Retinal pigment epithelial cell (primary cell): ENCODE data around the gene VPS50.

Experiments
- DNase-seq: peaks from one replicate; pipeline ENCODE4 v3.0.0-alpha.2; 2010; ENCODE audit warnings: low read depth
- H3K4me3 ChIP-seq: 2 replicates; pipeline ENCODE4 v1.5.1; 2011; ENCODE audit warnings: mild to moderate bottlenecking, low read length, control low read depth, moderate library complexity
- TF ChIP-seq, protein P1 (sequence below): conservative IDR thresholded peaks from 2 replicates; pipeline ENCODE4 v1.5.1; 2011; ENCODE audit warnings: low read depth, low read length, control low read depth, inconsistent platforms

The VPS50 gene

DNA sequence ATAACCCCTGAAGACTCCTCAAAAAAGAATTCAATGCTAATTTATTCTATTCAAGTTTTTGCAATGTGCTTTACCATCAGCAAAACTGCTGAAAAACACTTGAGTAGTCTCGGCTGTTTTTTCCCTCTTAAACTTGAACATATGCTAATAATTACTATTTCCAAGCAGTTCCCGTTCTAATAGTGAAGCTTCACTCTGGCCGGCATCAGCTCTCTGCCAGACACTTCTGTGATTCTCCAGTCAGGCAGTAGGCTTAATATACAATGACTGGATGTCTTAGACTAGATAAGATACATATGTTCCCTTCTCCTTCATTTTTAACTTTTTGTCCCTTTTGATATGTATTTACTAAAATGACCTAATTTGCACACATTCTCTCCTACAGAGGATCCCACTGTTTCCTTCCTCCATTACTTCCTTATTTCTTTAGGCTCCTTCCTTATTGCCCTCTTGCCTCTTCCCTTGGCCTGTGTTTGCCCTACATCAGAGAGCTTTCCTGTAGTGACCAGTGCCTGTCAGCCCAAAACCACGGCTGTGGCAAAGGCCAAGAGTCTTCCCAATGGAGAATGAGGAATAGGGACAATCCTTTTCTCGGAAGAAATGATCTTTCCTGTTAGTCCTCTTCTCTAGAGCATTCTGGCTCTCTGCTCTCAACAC, 29.4 kb upstream of the VPS50 start:
- no peak for DNase-seq
- H3K4me3 ChIP-seq: no peak overlapping the region
- TF ChIP-seq, protein P1, sequence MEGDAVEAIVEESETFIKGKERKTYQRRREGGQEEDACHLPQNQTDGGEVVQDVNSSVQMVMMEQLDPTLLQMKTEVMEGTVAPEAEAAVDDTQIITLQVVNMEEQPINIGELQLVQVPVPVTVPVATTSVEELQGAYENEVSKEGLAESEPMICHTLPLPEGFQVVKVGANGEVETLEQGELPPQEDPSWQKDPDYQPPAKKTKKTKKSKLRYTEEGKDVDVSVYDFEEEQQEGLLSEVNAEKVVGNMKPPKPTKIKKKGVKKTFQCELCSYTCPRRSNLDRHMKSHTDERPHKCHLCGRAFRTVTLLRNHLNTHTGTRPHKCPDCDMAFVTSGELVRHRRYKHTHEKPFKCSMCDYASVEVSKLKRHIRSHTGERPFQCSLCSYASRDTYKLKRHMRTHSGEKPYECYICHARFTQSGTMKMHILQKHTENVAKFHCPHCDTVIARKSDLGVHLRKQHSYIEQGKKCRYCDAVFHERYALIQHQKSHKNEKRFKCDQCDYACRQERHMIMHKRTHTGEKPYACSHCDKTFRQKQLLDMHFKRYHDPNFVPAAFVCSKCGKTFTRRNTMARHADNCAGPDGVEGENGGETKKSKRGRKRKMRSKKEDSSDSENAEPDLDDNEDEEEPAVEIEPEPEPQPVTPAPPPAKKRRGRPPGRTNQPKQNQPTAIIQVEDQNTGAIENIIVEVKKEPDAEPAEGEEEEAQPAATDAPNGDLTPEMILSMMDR: no peak

DNA sequence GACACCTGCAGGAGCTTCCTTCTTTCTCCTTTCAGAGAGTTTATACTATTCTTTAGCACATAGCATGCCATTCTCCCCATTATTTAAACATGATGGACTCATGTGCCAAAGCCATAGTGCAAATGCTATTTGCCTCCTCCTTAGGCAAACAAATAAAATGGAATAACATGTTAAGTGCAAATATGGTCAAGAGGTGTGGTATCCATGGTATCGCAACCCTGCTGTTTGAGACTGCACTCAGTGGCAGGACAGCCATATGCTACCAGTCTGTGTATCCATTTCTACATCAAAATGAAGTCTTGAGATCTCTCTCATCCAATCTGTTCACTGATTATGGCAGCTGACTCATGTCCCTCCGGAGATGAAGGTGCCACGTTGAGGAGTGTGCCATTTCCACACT, 28.7 kb upstream of the VPS50 start:
- no peak for DNase-seq
- TF ChIP-seq, protein P1: no peak
- H3K4me3 ChIP-seq: no peak overlapping the region

DNA sequence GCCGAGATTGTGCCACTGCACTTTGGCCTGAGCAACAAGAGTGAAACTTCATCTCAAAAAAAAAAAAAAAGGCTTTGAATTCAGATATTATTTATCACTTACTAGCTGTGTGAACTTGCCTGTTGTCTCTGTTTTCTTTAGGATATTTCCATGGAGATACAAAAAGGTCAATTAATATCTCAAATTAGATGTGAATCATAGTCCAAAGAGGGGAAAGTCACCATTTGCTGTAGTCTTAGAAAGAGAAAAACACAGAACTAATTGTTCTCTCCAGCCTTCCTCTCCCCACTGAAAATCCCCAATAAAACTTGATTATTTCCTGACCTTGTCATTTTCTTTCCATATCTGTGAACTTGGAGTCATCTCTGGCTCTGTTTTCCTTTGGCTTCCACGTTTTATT, 27.1 kb upstream of the VPS50 start:
- no peak overlapping the region for H3K4me3 ChIP-seq

DNA sequence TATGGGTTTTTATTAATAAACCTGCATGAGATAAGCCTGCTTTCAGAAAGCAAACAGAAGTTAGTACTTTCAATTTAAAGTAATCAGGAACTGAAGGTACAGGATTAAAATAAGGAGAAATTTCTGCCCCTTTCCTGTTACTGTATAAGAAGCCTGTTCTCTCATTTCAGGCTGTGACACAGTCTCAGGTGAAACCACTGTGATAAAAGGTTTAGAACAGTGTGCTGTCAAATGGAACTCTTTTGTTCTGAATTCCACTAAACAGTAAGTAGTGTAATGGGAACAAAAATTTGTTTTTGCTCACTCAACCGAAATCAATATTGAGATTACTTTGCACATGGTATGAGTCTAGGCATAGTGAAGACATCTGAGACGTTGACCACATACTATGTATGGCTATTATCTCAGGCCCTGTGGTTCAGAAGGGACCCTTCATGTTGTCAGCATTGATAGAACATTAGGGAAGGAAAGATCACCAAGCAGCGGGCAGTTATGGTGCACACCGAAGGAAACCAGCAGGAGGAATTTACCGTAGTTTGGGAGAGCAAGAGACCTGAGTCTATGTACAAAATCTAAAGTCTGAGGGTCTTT, 20.8 kb upstream of the VPS50 start:
- DNase-seq: no peak
- H3K4me3 ChIP-seq: no peak overlapping the region
- TF ChIP-seq, protein P1: no peak

More for the DNA sequence above, 27.1 kb upstream of the VPS50 start:
- DNase-seq: no peak
- TF ChIP-seq, protein P1: no peak

DNA sequence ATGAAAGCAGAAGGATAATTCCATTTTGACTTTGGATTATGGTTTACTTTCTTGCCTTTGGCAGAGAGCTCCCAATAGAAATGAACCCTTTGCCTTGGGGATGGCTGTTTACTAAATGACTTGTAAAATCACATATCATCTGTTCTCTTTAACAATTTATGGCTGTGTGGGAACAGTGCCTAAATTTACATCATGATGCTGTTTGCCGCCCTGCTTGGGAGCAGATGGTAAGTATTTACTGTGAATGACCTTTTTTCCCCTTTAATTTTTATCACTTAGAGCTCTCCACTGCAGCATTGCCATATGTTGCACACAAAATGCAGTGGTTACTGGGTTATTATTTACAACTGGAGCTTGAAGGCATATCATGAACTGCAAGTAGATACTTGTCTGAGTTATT, 19.3 kb upstream of the VPS50 start:
- H3K4me3 ChIP-seq: no peak overlapping the region
- TF ChIP-seq, protein P1: no peak
- no peak for DNase-seq

DNA sequence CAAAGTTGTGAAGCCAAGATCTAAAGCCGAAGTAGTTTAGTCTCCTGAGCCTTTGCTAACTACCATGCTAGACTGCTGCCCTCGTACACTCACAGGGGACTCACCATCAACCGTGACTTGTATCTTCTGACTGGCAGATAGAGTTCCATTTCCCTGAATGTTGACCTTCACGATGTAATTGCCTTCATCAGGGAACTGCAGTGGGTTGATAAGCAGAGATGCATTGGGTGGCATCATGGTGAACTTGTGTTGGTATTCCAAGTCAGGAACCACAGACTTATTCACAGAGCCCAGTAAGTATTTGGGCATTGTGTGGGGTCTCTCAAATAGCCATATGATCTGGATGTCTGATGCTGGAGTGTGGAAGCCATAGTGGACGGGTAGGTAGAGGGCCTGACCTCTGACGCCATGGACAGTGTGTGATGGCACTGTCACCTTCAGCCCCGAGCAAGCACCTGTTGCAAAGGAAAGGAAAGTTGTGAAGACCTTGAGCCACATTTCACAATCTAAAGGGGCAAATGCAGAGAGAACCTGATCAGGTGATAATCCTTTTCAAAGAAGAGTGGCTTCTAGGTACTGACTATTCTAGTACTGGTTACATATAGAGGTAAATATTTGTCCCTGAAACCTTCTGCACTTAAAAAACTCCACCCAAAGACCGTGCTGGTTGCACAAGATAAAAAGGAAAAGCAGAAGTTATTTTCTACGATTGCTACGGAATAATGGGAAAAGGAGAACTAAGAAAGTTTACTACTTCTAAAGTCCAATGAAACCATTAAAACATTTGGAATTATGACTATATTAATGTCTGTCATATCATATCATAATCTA, 13.0 kb upstream of the VPS50 start:
- no peak for DNase-seq
- TF ChIP-seq, protein P1: no peak
- H3K4me3 ChIP-seq: no peak overlapping the region
